Stimulated activated CD8-positive, alpha-beta memory T cell treated with anti-CD3 and anti-CD28 coated beads, Interleukin-4, amount 100 ng/mL, for 4 hours (primary cell): ENCODE measurements around the gene GALNT16.
"Not testable (repeated sequence)": the region's sequence is repeated elsewhere in the genome, so short reads cannot be mapped to it uniquely, and the experiment has no call there.

Source experiments
- DNase-seq, 2 donors: peaks; one replicate each; pipeline ENCODE4 v3.0.0-alpha.2; 2020; ENCODE audit warnings: low read depth in 2 of 2, low spot score in 1 of 2

Gene GALNT16

GRCh38 chr14:69358966-69359365 lies 99.0 kb downstream of the GALNT16 start:
- no peak for DNase-seq

- DNase-seq = no peak
Measured at GRCh38 chr14:69360438-69361108, 100.6 kb downstream of the GALNT16 start.

- DNase-seq = no peak
Measured at GRCh38 chr14:69363055-69363454, 103.1 kb downstream of the GALNT16 start.

GRCh38 chr14:69363964-69364363 lies 104.0 kb downstream of the GALNT16 start:
- no peak for DNase-seq

- no peak for DNase-seq
Measured at GRCh38 chr14:69364378-69364777, 104.4 kb downstream of the GALNT16 start.

GRCh38 chr14:69366069-69366468 lies 106.1 kb downstream of the GALNT16 start:
- DNase-seq = no peak

- no peak for DNase-seq
Measured at GRCh38 chr14:69366761-69367160, 106.8 kb downstream of the GALNT16 start.

GRCh38 chr14:69368381-69368780 lies 108.4 kb downstream of the GALNT16 start:
- DNase-seq = no peak

GRCh38 chr14:69370061-69370460 lies 110.1 kb downstream of the GALNT16 start:
- no peak for DNase-seq

- DNase-seq = no peak
Measured at GRCh38 chr14:69372146-69372545, 112.2 kb downstream of the GALNT16 start.

GRCh38 chr14:69373104-69373503 lies 113.1 kb downstream of the GALNT16 start:
- DNase-seq = no peak

GRCh38 chr14:69374235-69374634 lies 114.3 kb downstream of the GALNT16 start:
- DNase-seq = no peak

GRCh38 chr14:69375182-69375581 lies 115.2 kb downstream of the GALNT16 start:
- no peak for DNase-seq

GRCh38 chr14:69375722-69376121 lies 115.8 kb downstream of the GALNT16 start:
- DNase-seq = no peak

GRCh38 chr14:69376439-69376838 lies 116.5 kb downstream of the GALNT16 start:
- no peak for DNase-seq

GRCh38 chr14:69378274-69378673 lies 118.3 kb downstream of the GALNT16 start:
- DNase-seq = no peak

- no peak for DNase-seq
Measured at GRCh38 chr14:69387311-69387710, 127.4 kb downstream of the GALNT16 start.

GRCh38 chr14:69391400-69391799 lies 131.4 kb downstream of the GALNT16 start:
- DNase-seq = not testable (repeated sequence)

GRCh38 chr14:69392481-69392880 lies 132.5 kb downstream of the GALNT16 start:
- DNase-seq = no peak

GRCh38 chr14:69395929-69396328 lies 136.0 kb downstream of the GALNT16 start:
- no peak for DNase-seq

GRCh38 chr14:69398053-69398817 lies 138.3 kb downstream of the GALNT16 start, which contains the start of the genes ERH and SLC39A9:
TSS of gene ERH (minus strand) at chr14:69398299. CDS start at chr14:69398233, 66 bp downstream.
TSS of gene SLC39A9 (plus strand) at chr14:69398692. CDS start at chr14:69399370, 678 bp downstream.
- DNase-seq = peak; percentile 86 to 89

GRCh38 chr14:69398818-69399210 lies 138.9 kb downstream of the GALNT16 start:
- DNase-seq = no peak
